HepG2 (cell line): ENCODE data around the gene UGT2B28. TPM values are rescaled to one million over a fixed set of nuclear protein-coding genes. Genes with fewer than 3 reads are reported as not detected.

Source experiments
- ATF5 ChIP-seq: sonication (generic); formaldehyde crosslinking; IDR thresholded peaks from 2 replicates; pipeline ENCODE4 v1.4.0; 2020; ENCODE audit warnings: mild to moderate bottlenecking, low read depth, missing genetic modification reagents
- CAMTA2 ChIP-seq: sonication (generic); formaldehyde crosslinking; IDR thresholded peaks from 2 replicates; pipeline ENCODE4 v1.4.0; 2020; ENCODE audit warnings: mild to moderate bottlenecking, missing genetic modification reagents, borderline replicate concordance
- GATAD2A ChIP-seq: IDR thresholded peaks from 2 replicates; pipeline ENCODE4 v1.6.1; 2016
- HDAC2 ChIP-seq: sonication (generic); formaldehyde crosslinking; IDR thresholded peaks from 2 replicates; pipeline ENCODE4 v1.4.0; 2020; ENCODE audit warnings: missing genetic modification reagents
- HOXD1 ChIP-seq: sonication (generic); formaldehyde crosslinking; IDR thresholded peaks from 2 replicates; pipeline ENCODE4 v1.5.0; 2020; ENCODE audit warnings: missing genetic modification reagents
- MAFF ChIP-seq: IDR thresholded peaks from 2 replicates; pipeline ENCODE4 v1.6.1; 2011; ENCODE audit warnings: low read depth, low read length, improper control_type of control experiment
- MYNN ChIP-seq: sonication (generic); formaldehyde crosslinking; IDR thresholded peaks from 2 replicates; pipeline ENCODE4 v1.4.0; 2020; ENCODE audit warnings: mild to moderate bottlenecking, low read depth, missing genetic modification reagents
- PPARG ChIP-seq: conservative IDR thresholded peaks from 2 replicates; pipeline ENCODE4 v1.6.1; 2016; ENCODE audit warnings: missing biosample characterization, missing genetic modification reagents
- RELA ChIP-seq: sonication (generic); formaldehyde crosslinking; IDR thresholded peaks from 2 replicates; pipeline ENCODE4 v1.4.0; 2020; ENCODE audit warnings: missing genetic modification reagents
- ZIK1 ChIP-seq: sonication (generic); formaldehyde crosslinking; IDR thresholded peaks from 2 replicates; pipeline ENCODE4 v1.5.0; 2020; ENCODE audit warnings: mild to moderate bottlenecking, low read depth, missing genetic modification reagents, borderline replicate concordance
- ZNF446 ChIP-seq: sonication (generic); formaldehyde crosslinking; IDR thresholded peaks from 2 replicates; pipeline ENCODE4 v1.5.0; 2020; ENCODE audit warnings: mild to moderate bottlenecking, missing genetic modification reagents
- polyA plus RNA-seq, 8 experiments: library from polyadenylated mRNA; depleted of rRNA in 3 of 8; stranded (reverse) in 7 of 8; unstranded in 1 of 8; fragments of >200 nt; fragmentation: Illumina TruSeq in 4 of 8; extraction: Trizol in 4 of 8; gene quantifications; 2 replicates each; pipeline versions ENCODE4 v1.2.1 to v1.2.3, GENCODE V29; 2011 to 2016; ENCODE audit warnings: low read depth in 4 of 8, missing spikeins in 1 of 8, mixed read lengths in 1 of 8; ENCODE audit not compliant: insufficient read depth in 1 of 8
- total RNA-seq, 5 experiments: library from RNA; depleted of rRNA; stranded (reverse); fragments of >200 nt; fragmentation: Illumina TruSeq; extraction: Trizol; gene quantifications; 2 replicates each; pipeline ENCODE4 v1.2.3, GENCODE V29; 2016; ENCODE audit warnings: low read depth in 1 of 5
- TF ChIP-seq, protein P1 (sequence below), 2 experiments: fragments of 450-650 bp in 1 of 2; sonication (generic) in 1 of 2; formaldehyde crosslinking in 1 of 2; IDR thresholded peaks; 2 replicates each; pipeline versions ENCODE4 v1.6.1 to v1.8.0; 2016 to 2022; ENCODE audit warnings: antibody characterized with exemption in 1 of 2, mild to moderate bottlenecking in 1 of 2, missing genetic modification reagents in 1 of 2
- TF ChIP-seq, protein P2 (sequence below): sonication (generic); formaldehyde crosslinking; IDR thresholded peaks from 2 replicates; pipeline ENCODE4 v1.5.1; 2020; ENCODE audit warnings: mild to moderate bottlenecking, moderate library complexity, missing genetic modification reagents
- TF ChIP-seq, protein P3 (sequence below): IDR thresholded peaks from 2 replicates; pipeline ENCODE4 v1.6.1; 2016; ENCODE audit warnings: low read depth
- TF ChIP-seq, protein P4 (sequence below): IDR thresholded peaks from 2 replicates; pipeline ENCODE4 v1.6.1; 2016; ENCODE audit warnings: mild to moderate bottlenecking

UGT2B28 gene
- total and polyA plus RNA-seq, 2 of the 13 experiments (the other 11 are each of a cell fraction or from before 2014, with no cell fraction given) = not detected

GRCh38 chr4:69239557-69240168 lies 40.6 kb upstream of the UGT2B28 start (continued):
- TF ChIP-seq ZIK1 (CRISPR knock-in tag) (no peak), HDAC2 (CRISPR knock-in tag) (peak; percentile 71), HOXD1 (CRISPR knock-in tag) (no peak), RELA (CRISPR knock-in tag) (no peak), MYNN (CRISPR knock-in tag) (no peak), GATAD2A (peak; percentile 79), PPARG (0 out of 2 replicates have a peak, but pooled peaks have one; percentile 13), ATF5 (no peak), ZNF446 (CRISPR knock-in tag) (no peak), MAFF (no peak), CAMTA2 (CRISPR knock-in tag) (no peak)
- TF ChIP-seq, protein P1, sequence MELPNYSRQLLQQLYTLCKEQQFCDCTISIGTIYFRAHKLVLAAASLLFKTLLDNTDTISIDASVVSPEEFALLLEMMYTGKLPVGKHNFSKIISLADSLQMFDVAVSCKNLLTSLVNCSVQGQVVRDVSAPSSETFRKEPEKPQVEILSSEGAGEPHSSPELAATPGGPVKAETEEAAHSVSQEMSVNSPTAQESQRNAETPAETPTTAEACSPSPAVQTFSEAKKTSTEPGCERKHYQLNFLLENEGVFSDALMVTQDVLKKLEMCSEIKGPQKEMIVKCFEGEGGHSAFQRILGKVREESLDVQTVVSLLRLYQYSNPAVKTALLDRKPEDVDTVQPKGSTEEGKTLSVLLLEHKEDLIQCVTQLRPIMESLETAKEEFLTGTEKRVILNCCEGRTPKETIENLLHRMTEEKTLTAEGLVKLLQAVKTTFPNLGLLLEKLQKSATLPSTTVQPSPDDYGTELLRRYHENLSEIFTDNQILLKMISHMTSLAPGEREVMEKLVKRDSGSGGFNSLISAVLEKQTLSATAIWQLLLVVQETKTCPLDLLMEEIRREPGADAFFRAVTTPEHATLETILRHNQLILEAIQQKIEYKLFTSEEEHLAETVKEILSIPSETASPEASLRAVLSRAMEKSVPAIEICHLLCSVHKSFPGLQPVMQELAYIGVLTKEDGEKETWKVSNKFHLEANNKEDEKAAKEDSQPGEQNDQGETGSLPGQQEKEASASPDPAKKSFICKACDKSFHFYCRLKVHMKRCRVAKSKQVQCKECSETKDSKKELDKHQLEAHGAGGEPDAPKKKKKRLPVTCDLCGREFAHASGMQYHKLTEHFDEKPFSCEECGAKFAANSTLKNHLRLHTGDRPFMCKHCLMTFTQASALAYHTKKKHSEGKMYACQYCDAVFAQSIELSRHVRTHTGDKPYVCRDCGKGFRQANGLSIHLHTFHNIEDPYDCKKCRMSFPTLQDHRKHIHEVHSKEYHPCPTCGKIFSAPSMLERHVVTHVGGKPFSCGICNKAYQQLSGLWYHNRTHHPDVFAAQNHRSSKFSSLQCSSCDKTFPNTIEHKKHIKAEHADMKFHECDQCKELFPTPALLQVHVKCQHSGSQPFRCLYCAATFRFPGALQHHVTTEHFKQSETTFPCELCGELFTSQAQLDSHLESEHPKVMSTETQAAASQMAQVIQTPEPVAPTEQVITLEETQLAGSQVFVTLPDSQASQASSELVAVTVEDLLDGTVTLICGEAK (IDR thresholded peaks at IDR 0.05) = no peak
- TF ChIP-seq, protein P1 (CRISPR knock-in tag; IDR thresholded peaks at IDR 0.05) = no peak
- TF ChIP-seq, protein P2, sequence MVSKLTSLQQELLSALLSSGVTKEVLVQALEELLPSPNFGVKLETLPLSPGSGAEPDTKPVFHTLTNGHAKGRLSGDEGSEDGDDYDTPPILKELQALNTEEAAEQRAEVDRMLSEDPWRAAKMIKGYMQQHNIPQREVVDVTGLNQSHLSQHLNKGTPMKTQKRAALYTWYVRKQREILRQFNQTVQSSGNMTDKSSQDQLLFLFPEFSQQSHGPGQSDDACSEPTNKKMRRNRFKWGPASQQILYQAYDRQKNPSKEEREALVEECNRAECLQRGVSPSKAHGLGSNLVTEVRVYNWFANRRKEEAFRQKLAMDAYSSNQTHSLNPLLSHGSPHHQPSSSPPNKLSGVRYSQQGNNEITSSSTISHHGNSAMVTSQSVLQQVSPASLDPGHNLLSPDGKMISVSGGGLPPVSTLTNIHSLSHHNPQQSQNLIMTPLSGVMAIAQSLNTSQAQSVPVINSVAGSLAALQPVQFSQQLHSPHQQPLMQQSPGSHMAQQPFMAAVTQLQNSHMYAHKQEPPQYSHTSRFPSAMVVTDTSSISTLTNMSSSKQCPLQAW (CRISPR knock-in tag) = no peak
- TF ChIP-seq, protein P3, sequence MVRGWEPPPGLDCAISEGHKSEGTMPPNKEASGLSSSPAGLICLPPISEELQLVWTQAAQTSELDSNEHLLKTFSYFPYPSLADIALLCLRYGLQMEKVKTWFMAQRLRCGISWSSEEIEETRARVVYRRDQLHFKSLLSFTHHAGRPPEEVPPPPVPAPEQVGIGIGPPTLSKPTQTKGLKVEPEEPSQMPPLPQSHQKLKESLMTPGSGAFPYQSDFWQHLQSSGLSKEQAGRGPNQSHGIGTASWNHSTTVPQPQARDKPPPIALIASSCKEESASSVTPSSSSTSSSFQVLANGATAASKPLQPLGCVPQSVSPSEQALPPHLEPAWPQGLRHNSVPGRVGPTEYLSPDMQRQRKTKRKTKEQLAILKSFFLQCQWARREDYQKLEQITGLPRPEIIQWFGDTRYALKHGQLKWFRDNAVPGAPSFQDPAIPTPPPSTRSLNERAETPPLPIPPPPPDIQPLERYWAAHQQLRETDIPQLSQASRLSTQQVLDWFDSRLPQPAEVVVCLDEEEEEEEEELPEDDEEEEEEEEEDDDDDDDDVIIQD (CRISPR knock-in tag) = no peak
- TF ChIP-seq, protein P4, sequence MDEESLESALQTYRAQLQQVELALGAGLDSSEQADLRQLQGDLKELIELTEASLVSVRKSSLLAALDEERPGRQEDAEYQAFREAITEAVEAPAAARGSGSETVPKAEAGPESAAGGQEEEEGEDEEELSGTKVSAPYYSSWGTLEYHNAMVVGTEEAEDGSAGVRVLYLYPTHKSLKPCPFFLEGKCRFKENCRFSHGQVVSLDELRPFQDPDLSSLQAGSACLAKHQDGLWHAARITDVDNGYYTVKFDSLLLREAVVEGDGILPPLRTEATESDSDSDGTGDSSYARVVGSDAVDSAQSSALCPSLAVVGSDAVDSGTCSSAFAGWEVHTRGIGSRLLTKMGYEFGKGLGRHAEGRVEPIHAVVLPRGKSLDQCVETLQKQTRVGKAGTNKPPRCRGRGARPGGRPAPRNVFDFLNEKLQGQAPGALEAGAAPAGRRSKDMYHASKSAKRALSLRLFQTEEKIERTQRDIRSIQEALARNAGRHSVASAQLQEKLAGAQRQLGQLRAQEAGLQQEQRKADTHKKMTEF (CRISPR knock-in tag) = peak; percentile 27; the same call in 1 of the 2 replicates
